MM.1S (cell line): ENCODE data around the gene ENOX1.

Experiments
- DNase-seq: peaks from one replicate; pipeline ENCODE4 v3.0.0-alpha.2; 2015
- H2AFZ ChIP-seq: fragments of 300-600 bp; sonication (generic); 2 replicates; pipeline ENCODE4 v1.6.0; 2016; ENCODE audit warnings: antibody characterized with exemption, low read length
- H3F3A ChIP-seq: fragments of 300-600 bp; sonication (generic); 2 replicates; pipeline ENCODE4 v1.6.1; 2016; ENCODE audit warnings: mild to moderate bottlenecking, antibody characterized with exemption, low read length, moderate library complexity, mixed read lengths; ENCODE audit not compliant: insufficient read depth
- H3K27ac ChIP-seq: fragments of 300-600 bp; sonication (generic); 2 replicates; pipeline ENCODE4 v1.5.1; 2016; ENCODE audit warnings: mild to moderate bottlenecking, low read length
- H3K27me3 ChIP-seq: fragments of 300-600 bp; sonication (generic); replicated peaks from 2 replicates; pipeline ENCODE4 v1.6.0; 2016; ENCODE audit warnings: low read length; ENCODE audit not compliant: insufficient read depth
- H3K36me3 ChIP-seq: fragments of 300-600 bp; sonication (generic); replicated peaks from 2 replicates; pipeline ENCODE4 v1.6.1; 2016; ENCODE audit warnings: mild to moderate bottlenecking, low read length, mixed read lengths; ENCODE audit not compliant: insufficient read depth
- H3K4me1 ChIP-seq: fragments of 300-600 bp; sonication (generic); 2 replicates; pipeline ENCODE4 v1.6.1; 2016; ENCODE audit warnings: low read length, mixed read lengths
- H3K4me2 ChIP-seq: fragments of 300-600 bp; sonication (generic); 2 replicates; pipeline ENCODE4 v1.6.0; 2016; ENCODE audit warnings: low read depth, low read length
- H3K4me3 ChIP-seq: fragments of 300-600 bp; sonication (generic); 2 replicates; pipeline ENCODE4 v1.5.1; 2016; ENCODE audit warnings: low read length, mixed read lengths
- H3K79me2 ChIP-seq: fragments of 300-600 bp; sonication (generic); 2 replicates; pipeline ENCODE4 v1.6.1; 2016; ENCODE audit warnings: mixed run types, low read length, mixed read lengths
- H3K9ac ChIP-seq: fragments of 300-600 bp; sonication (generic); 2 replicates; pipeline ENCODE4 v1.6.1; 2016; ENCODE audit warnings: low read length, mixed read lengths
- H3K9me2 ChIP-seq: fragments of 300-600 bp; sonication (generic); replicated peaks from 2 replicates; pipeline ENCODE4 v1.6.1; 2016; ENCODE audit warnings: mild to moderate bottlenecking, low read length, mixed read lengths; ENCODE audit not compliant: insufficient read depth
- H3K9me3 ChIP-seq: fragments of 300-600 bp; sonication (generic); replicated peaks from 2 replicates; pipeline ENCODE4 v1.6.1; 2016; ENCODE audit warnings: mild to moderate bottlenecking, low read length, mixed read lengths; ENCODE audit not compliant: insufficient read depth
- H4K20me1 ChIP-seq: fragments of 300-600 bp; sonication (generic); 2 replicates; pipeline ENCODE4 v1.6.1; 2016; ENCODE audit warnings: mild to moderate bottlenecking, low read length, moderate library complexity, mixed read lengths; ENCODE audit not compliant: insufficient read depth
- CTCF ChIP-seq: fragments of 300-600 bp; sonication (generic); IDR thresholded peaks from 2 replicates; pipeline ENCODE4 v1.5.1; 2016; ENCODE audit warnings: antibody characterized with exemption, low read length, mixed read lengths
- EZH2 ChIP-seq: fragments of 300-600 bp; sonication (generic); optimal IDR thresholded peaks from 2 replicates; pipeline ENCODE3; 2017; ENCODE audit warnings: low read depth, mild to moderate bottlenecking, antibody characterized with exemption, low read length, mixed read lengths
- EZH2phosphoT487 ChIP-seq: fragments of 300-600 bp; sonication (generic); IDR thresholded peaks from 2 replicates; pipeline ENCODE4 v1.6.1; 2018; ENCODE audit warnings: antibody characterized with exemption, low read length

The ENOX1 gene

GRCh38 chr13:43294412-43294811 lies 492.4 kb downstream of the ENOX1 start:
- Histone ChIP-seq H3K4me1 (peaks cover 14% of the 10 kb centered on the region), H3K9ac (no peak overlapping the region), H3K27ac (no peak overlapping the region), H3K36me3 (no peaks in the 10 kb centered on the region), H4K20me1 (no peaks in the 10 kb centered on the region), H3F3A (no peaks in the 10 kb centered on the region), H3K79me2 (no peaks in the 10 kb centered on the region), H3K4me3 (no peak overlapping the region), H3K9me3 (no peaks in the 10 kb centered on the region), H3K9me2 (no peaks in the 10 kb centered on the region), H3K4me2 (no peak overlapping the region), H3K27me3 (no peaks in the 10 kb centered on the region), H2AFZ (no peak overlapping the region)
- TF ChIP-seq CTCF (no peak), EZH2phosphoT487 (no peak), EZH2 (no peak)
- no peak for DNase-seq

- H2AFZ ChIP-seq = no peak overlapping the region
- H3K9ac ChIP-seq = no peak overlapping the region
- no peaks in the 10 kb centered on the region for H3F3A ChIP-seq
- no peak overlapping the region for H3K4me3 ChIP-seq
- no peaks in the 10 kb centered on the region for H3K36me3 ChIP-seq
- no peak overlapping the region for H3K27ac ChIP-seq
- TF ChIP-seq EZH2phosphoT487 (no peak), CTCF (no peak), EZH2 (no peak)
- no peak overlapping the region for H3K4me2 ChIP-seq
- peaks cover 14% of the 10 kb centered on the region for H3K4me1 ChIP-seq
- no peaks in the 10 kb centered on the region for H3K9me3 ChIP-seq
- H3K27me3 ChIP-seq = no peaks in the 10 kb centered on the region
- no peaks in the 10 kb centered on the region for H4K20me1 ChIP-seq
- H3K79me2 ChIP-seq = no peaks in the 10 kb centered on the region
- DNase-seq = no peak
- H3K9me2 ChIP-seq = no peaks in the 10 kb centered on the region
These were observed 492.8 kb downstream of the ENOX1 start for GRCh38 chr13:43293986-43294385.

- H3K36me3 ChIP-seq = no peaks in the 10 kb centered on the region
- no peaks in the 10 kb centered on the region for H4K20me1 ChIP-seq
- H3K4me1 ChIP-seq = peaks cover 14% of the 10 kb centered on the region
- H3K27ac ChIP-seq = no peak overlapping the region
- H3K27me3 ChIP-seq = no peaks in the 10 kb centered on the region
- H2AFZ ChIP-seq = no peak overlapping the region
- H3K9ac ChIP-seq = no peak overlapping the region
- no peaks in the 10 kb centered on the region for H3K79me2 ChIP-seq
- no peak overlapping the region for H3K4me3 ChIP-seq
- no peaks in the 10 kb centered on the region for H3K9me2 ChIP-seq
- H3F3A ChIP-seq = no peaks in the 10 kb centered on the region
- H3K9me3 ChIP-seq = no peaks in the 10 kb centered on the region
- DNase-seq = no peak
- no peak for TF ChIP-seq EZH2phosphoT487
- no peak for TF ChIP-seq EZH2
- TF ChIP-seq CTCF = no peak
- H3K4me2 ChIP-seq = no peak overlapping the region
These were observed 493.2 kb downstream of the ENOX1 start for GRCh38 chr13:43293561-43293960.
